GM23338 (cell line): ENCODE measurements around the gene COMP. TPM values are rescaled to one million over a fixed set of nuclear protein-coding genes. Genes with fewer than 3 reads are reported as not detected.

Experiments used
- ATAC-seq: fragments of 200-7000 bp; cut with Tn5 transposase; 3 replicates; pipeline ENCODE4 v1.9.1; 2020
- DNase-seq: peaks from one replicate; pipeline ENCODE4 v3.0.0-alpha.2; 2015; ENCODE audit warnings: low spot score
- H2AFZ ChIP-seq: fragments of 200-600 bp; sonication (generic); 2 replicates; pipeline ENCODE4 v1.8.0; 2016; ENCODE audit warnings: antibody characterized with exemption, mild to moderate bottlenecking, moderate library complexity
- H3F3A ChIP-seq: fragments of 200-600 bp; sonication (generic); replicated peaks from 2 replicates; pipeline ENCODE4 v1.8.0; 2017; ENCODE audit warnings: antibody characterized with exemption, mixed run types, low read depth
- H3K27ac ChIP-seq: fragments of 200-600 bp; sonication (generic); 2 replicates; pipeline ENCODE4 v1.6.1; 2016; ENCODE audit warnings: low read depth
- H3K27me3 ChIP-seq: fragments of 200-600 bp; sonication (generic); 2 replicates; pipeline ENCODE4 v1.8.0; 2016; ENCODE audit warnings: mild to moderate bottlenecking, mixed run types, moderate library complexity; ENCODE audit not compliant: insufficient read depth
- H3K36me3 ChIP-seq: fragments of 200-600 bp; sonication (generic); 2 replicates; pipeline ENCODE4 v1.8.0; 2016; ENCODE audit warnings: mild to moderate bottlenecking; ENCODE audit not compliant: insufficient read depth
- H3K4me1 ChIP-seq: fragments of 200-600 bp; sonication (generic); 2 replicates; pipeline ENCODE4 v1.8.0; 2016; ENCODE audit warnings: mild to moderate bottlenecking, moderate library complexity; ENCODE audit not compliant: insufficient read depth
- H3K4me2 ChIP-seq: fragments of 200-600 bp; sonication (generic); 2 replicates; pipeline ENCODE4 v1.7.1; 2017; ENCODE audit warnings: mixed run types
- H3K4me3 ChIP-seq: fragments of 200-600 bp; sonication (generic); 2 replicates; pipeline ENCODE4 v1.6.1; 2016; ENCODE audit warnings: mixed run types
- H3K79me2 ChIP-seq: fragments of 200-600 bp; sonication (generic); replicated peaks from 2 replicates; pipeline ENCODE4 v1.8.0; 2017; ENCODE audit warnings: mild to moderate bottlenecking; ENCODE audit not compliant: insufficient read depth
- H3K9me2 ChIP-seq: fragments of 200-600 bp; sonication (generic); 2 replicates; pipeline ENCODE4 v1.8.0; 2017; ENCODE audit not compliant: insufficient read depth
- H4K20me1 ChIP-seq: fragments of 200-600 bp; sonication (generic); replicated peaks from 2 replicates; pipeline ENCODE4 v1.8.0; 2017; ENCODE audit warnings: mild to moderate bottlenecking; ENCODE audit not compliant: insufficient read depth
- H3K27ac Mint-ChIP-seq: 2 replicates; pipeline ENCODE4 v1.8.0; 2020; ENCODE audit warnings: inconsistent platforms, mild to moderate bottlenecking, moderate library complexity, mixed read lengths
- H3K27me3 Mint-ChIP-seq: 3 replicates; pipeline ENCODE4 v1.8.0; 2022; ENCODE audit warnings: low read depth, mild to moderate bottlenecking, moderate library complexity, mixed read lengths, inconsistent platforms; ENCODE audit not compliant: insufficient read depth, poor library complexity
- H3K36me3 Mint-ChIP-seq: 3 replicates; pipeline ENCODE4 v1.8.0; 2021; ENCODE audit warnings: low read depth, mild to moderate bottlenecking, inconsistent platforms, moderate library complexity, mixed read lengths
- H3K4me1 Mint-ChIP-seq: 3 replicates; pipeline ENCODE4 v1.8.0; 2020; ENCODE audit warnings: mild to moderate bottlenecking, inconsistent platforms, mixed read lengths
- H3K4me3 Mint-ChIP-seq: 3 replicates; pipeline ENCODE4 v1.8.0; 2021; ENCODE audit warnings: moderate library complexity, mild to moderate bottlenecking, inconsistent platforms, mixed read lengths
- H3K9me3 Mint-ChIP-seq: 3 replicates; pipeline ENCODE4 v1.8.0; 2020; ENCODE audit warnings: moderate library complexity, mild to moderate bottlenecking, inconsistent platforms, mixed read lengths
- CREB1 ChIP-seq: fragments of 250-450 bp; sonication (Bioruptor Pico); IDR thresholded peaks from 2 replicates; pipeline ENCODE4 v1.5.0; 2020; ENCODE audit warnings: low read depth, mild to moderate bottlenecking, moderate library complexity
- EZH2 ChIP-seq: fragments of 200-600 bp; sonication (generic); IDR thresholded peaks from one replicate; pipeline ENCODE4 v1.8.0; 2017; ENCODE audit warnings: antibody characterized with exemption, mild to moderate bottlenecking, low read depth; ENCODE audit not compliant: unreplicated experiment
- EZH2phosphoT487 ChIP-seq: fragments of 200-600 bp; sonication (generic); IDR thresholded peaks from one replicate; pipeline ENCODE4 v1.8.1; 2018; ENCODE audit warnings: antibody characterized with exemption; ENCODE audit not compliant: unreplicated experiment
- JUNB ChIP-seq: IDR thresholded peaks from one replicate; pipeline ENCODE4 v1.6.1; 2016; ENCODE audit warnings: antibody characterized with exemption; ENCODE audit not compliant: unreplicated experiment
- NANOG ChIP-seq: IDR thresholded peaks from 2 replicates; pipeline ENCODE4 v1.6.1; 2016; ENCODE audit warnings: antibody characterized with exemption, borderline replicate concordance
- POLR2AphosphoS5 ChIP-seq: IDR thresholded peaks from 2 replicates; pipeline ENCODE4 v1.6.1; 2016; ENCODE audit warnings: antibody characterized with exemption, low read depth
- STAT1 ChIP-seq: IDR thresholded peaks from one replicate; pipeline ENCODE4 v1.6.1; 2016; ENCODE audit warnings: antibody characterized with exemption; ENCODE audit not compliant: unreplicated experiment
- ZNF114 ChIP-seq: fragments of 250-450 bp; sonication (Bioruptor Pico); IDR thresholded peaks from 2 replicates; pipeline ENCODE4 v1.5.0; 2020; ENCODE audit warnings: mild to moderate bottlenecking, moderate library complexity
- ZNF331 ChIP-seq: fragments of 250-450 bp; sonication (Bioruptor Pico); IDR thresholded peaks from 2 replicates; pipeline ENCODE4 v1.5.0; 2020; ENCODE audit warnings: low read depth, mild to moderate bottlenecking, moderate library complexity
- polyA plus RNA-seq: library from polyadenylated mRNA; unstranded; fragments of >200 nt; fragmentation: Nextera tagmentation; extraction: Ambion mirVana; gene quantifications from 2 replicates; pipeline ENCODE4 v1.2.1, GENCODE V29; 2016
- total RNA-seq: library from RNA; depleted of rRNA; stranded (reverse); fragments of >200 nt; shearing (Covaris generic); gene quantifications from 2 replicates; pipeline ENCODE4 v1.2.3, GENCODE V29; 2014
- TF ChIP-seq, protein P1 (sequence below), 2 experiments: fragments of 200-600 bp in 1 of 2; sonication (generic) in 1 of 2; conservative IDR thresholded peaks; 2 replicates each; pipeline versions ENCODE4 v1.5.1 to v1.6.1; 2016 to 2017; ENCODE audit warnings: antibody characterized with exemption in 2 of 2, low read depth in 2 of 2, mild to moderate bottlenecking in 2 of 2, moderate library complexity in 1 of 2
- TF ChIP-seq, protein P2 (sequence below): fragments of 250-450 bp; sonication (Bioruptor Pico); IDR thresholded peaks from 2 replicates; pipeline ENCODE4 v1.5.0; 2020; ENCODE audit warnings: mild to moderate bottlenecking, moderate library complexity
- TF ChIP-seq, protein P3 (sequence below): IDR thresholded peaks from 2 replicates; pipeline ENCODE4 v1.6.1; 2016; ENCODE audit warnings: antibody characterized with exemption
- TF ChIP-seq, protein P4 (sequence below): IDR thresholded peaks from one replicate; pipeline ENCODE4 v1.6.1; 2018; ENCODE audit warnings: antibody characterized with exemption; ENCODE audit not compliant: unreplicated experiment

Gene COMP
- total and polyA plus RNA-seq, 2 experiments from 2014 or later: 0.58 to 0.63 TPM

DNA sequence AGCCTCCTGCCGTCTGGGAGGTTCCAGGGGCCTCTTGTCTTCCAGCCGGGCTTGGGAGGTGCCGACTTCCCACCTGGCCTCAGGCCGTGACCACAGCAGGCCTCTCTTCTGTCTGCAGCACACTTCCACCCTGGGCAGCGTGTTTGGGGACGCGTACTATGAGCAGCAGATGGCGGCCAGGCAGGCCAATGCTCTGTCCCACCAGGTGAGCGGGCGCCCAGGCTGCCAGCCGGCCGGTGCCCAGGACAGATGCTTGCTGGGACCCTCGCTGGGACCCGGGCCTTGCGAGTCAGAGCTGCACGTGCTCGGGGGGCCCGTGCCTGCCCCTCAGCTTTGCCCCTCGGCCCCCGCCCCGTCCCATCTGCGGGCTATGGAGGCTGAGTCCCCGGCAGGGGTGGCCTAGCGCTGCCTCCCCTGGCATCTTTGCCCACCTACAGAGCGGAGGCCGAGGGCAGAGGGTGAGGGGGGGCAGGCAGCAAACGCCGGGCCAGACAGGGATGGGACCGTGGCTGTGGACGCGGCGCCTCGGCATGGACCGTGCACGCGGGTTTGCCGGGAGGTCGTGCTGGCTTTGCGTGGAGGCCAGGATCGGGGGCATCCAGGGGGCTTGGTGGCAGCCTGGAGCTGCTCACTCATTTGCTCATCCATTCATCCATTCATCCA, 16.2 kb downstream of the COMP start:
- Histone ChIP-seq H4K20me1 (peaks cover 8% of the 10 kb centered on the region), H3K27ac (no peak overlapping the region), H3K27me3 (peaks cover 91% of the 10 kb centered on the region), H3K9me2 (no peaks in the 10 kb centered on the region), H3K4me2 (no peak overlapping the region), H3F3A (no peaks in the 10 kb centered on the region), H3K36me3 (no peaks in the 10 kb centered on the region), H2AFZ (no peak overlapping the region), H3K4me3 (no peak overlapping the region), H3K4me1 (no peaks in the 10 kb centered on the region), H3K79me2 (no peaks in the 10 kb centered on the region)
- H3K27me3 Mint-ChIP-seq: peaks cover 76% of the 10 kb centered on the region
- H3K9me3 Mint-ChIP-seq: no peaks in the 10 kb centered on the region
- ATAC-seq (no peak), DNase-seq (no peak)
- no peaks in the 10 kb centered on the region for H3K4me1 Mint-ChIP-seq
- H3K36me3 Mint-ChIP-seq: no peaks in the 10 kb centered on the region
- H3K27ac Mint-ChIP-seq: no peak overlapping the region
- no peak overlapping the region for H3K4me3 Mint-ChIP-seq
- TF ChIP-seq, protein P1, sequence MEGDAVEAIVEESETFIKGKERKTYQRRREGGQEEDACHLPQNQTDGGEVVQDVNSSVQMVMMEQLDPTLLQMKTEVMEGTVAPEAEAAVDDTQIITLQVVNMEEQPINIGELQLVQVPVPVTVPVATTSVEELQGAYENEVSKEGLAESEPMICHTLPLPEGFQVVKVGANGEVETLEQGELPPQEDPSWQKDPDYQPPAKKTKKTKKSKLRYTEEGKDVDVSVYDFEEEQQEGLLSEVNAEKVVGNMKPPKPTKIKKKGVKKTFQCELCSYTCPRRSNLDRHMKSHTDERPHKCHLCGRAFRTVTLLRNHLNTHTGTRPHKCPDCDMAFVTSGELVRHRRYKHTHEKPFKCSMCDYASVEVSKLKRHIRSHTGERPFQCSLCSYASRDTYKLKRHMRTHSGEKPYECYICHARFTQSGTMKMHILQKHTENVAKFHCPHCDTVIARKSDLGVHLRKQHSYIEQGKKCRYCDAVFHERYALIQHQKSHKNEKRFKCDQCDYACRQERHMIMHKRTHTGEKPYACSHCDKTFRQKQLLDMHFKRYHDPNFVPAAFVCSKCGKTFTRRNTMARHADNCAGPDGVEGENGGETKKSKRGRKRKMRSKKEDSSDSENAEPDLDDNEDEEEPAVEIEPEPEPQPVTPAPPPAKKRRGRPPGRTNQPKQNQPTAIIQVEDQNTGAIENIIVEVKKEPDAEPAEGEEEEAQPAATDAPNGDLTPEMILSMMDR (conservative IDR thresholded peaks at IDR 0.05; ENCODE audit: low read depth in 2 of 2): no peak
- TF ChIP-seq NANOG (no peak), ZNF114 (CRISPR knock-in tag) (no peak), POLR2AphosphoS5 (no peak), JUNB (no peak), STAT1 (no peak), CREB1 (no peak), ZNF331 (CRISPR knock-in tag) (no peak), EZH2 (no peak), EZH2phosphoT487 (no peak)
- TF ChIP-seq, protein P2, sequence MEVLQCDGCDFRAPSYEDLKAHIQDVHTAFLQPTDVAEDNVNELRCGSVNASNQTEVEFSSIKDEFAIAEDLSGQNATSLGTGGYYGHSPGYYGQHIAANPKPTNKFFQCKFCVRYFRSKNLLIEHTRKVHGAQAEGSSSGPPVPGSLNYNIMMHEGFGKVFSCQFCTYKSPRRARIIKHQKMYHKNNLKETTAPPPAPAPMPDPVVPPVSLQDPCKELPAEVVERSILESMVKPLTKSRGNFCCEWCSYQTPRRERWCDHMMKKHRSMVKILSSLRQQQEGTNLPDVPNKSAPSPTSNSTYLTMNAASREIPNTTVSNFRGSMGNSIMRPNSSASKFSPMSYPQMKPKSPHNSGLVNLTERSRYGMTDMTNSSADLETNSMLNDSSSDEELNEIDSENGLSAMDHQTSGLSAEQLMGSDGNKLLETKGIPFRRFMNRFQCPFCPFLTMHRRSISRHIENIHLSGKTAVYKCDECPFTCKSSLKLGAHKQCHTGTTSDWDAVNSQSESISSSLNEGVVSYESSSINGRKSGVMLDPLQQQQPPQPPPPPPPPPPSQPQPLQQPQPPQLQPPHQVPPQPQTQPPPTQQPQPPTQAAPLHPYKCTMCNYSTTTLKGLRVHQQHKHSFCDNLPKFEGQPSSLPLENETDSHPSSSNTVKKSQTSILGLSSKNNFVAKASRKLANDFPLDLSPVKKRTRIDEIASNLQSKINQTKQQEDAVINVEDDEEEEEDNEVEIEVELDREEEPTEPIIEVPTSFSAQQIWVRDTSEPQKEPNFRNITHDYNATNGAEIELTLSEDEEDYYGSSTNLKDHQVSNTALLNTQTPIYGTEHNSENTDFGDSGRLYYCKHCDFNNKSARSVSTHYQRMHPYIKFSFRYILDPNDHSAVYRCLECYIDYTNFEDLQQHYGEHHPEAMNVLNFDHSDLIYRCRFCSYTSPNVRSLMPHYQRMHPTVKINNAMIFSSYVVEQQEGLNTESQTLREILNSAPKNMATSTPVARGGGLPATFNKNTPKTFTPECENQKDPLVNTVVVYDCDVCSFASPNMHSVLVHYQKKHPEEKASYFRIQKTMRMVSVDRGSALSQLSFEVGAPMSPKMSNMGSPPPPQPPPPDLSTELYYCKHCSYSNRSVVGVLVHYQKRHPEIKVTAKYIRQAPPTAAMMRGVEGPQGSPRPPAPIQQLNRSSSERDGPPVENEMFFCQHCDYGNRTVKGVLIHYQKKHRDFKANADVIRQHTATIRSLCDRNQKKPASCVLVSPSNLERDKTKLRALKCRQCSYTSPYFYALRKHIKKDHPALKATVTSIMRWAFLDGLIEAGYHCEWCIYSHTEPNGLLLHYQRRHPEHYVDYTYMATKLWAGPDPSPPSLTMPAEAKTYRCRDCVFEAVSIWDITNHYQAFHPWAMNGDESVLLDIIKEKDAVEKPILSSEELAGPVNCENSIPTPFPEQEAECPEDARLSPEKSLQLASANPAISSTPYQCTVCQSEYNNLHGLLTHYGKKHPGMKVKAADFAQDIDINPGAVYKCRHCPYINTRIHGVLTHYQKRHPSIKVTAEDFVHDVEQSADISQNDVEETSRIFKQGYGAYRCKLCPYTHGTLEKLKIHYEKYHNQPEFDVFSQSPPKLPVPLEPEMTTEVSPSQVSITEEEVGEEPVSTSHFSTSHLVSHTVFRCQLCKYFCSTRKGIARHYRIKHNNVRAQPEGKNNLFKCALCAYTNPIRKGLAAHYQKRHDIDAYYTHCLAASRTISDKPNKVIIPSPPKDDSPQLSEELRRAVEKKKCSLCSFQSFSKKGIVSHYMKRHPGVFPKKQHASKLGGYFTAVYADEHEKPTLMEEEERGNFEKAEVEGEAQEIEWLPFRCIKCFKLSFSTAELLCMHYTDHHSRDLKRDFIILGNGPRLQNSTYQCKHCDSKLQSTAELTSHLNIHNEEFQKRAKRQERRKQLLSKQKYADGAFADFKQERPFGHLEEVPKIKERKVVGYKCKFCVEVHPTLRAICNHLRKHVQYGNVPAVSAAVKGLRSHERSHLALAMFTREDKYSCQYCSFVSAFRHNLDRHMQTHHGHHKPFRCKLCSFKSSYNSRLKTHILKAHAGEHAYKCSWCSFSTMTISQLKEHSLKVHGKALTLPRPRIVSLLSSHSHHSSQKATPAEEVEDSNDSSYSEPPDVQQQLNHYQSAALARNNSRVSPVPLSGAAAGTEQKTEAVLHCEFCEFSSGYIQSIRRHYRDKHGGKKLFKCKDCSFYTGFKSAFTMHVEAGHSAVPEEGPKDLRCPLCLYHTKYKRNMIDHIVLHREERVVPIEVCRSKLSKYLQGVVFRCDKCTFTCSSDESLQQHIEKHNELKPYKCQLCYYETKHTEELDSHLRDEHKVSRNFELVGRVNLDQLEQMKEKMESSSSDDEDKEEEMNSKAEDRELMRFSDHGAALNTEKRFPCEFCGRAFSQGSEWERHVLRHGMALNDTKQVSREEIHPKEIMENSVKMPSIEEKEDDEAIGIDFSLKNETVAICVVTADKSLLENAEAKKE (CRISPR knock-in tag): no peak
- TF ChIP-seq, protein P3, sequence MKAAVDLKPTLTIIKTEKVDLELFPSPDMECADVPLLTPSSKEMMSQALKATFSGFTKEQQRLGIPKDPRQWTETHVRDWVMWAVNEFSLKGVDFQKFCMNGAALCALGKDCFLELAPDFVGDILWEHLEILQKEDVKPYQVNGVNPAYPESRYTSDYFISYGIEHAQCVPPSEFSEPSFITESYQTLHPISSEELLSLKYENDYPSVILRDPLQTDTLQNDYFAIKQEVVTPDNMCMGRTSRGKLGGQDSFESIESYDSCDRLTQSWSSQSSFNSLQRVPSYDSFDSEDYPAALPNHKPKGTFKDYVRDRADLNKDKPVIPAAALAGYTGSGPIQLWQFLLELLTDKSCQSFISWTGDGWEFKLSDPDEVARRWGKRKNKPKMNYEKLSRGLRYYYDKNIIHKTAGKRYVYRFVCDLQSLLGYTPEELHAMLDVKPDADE: no peak
- TF ChIP-seq, protein P4, sequence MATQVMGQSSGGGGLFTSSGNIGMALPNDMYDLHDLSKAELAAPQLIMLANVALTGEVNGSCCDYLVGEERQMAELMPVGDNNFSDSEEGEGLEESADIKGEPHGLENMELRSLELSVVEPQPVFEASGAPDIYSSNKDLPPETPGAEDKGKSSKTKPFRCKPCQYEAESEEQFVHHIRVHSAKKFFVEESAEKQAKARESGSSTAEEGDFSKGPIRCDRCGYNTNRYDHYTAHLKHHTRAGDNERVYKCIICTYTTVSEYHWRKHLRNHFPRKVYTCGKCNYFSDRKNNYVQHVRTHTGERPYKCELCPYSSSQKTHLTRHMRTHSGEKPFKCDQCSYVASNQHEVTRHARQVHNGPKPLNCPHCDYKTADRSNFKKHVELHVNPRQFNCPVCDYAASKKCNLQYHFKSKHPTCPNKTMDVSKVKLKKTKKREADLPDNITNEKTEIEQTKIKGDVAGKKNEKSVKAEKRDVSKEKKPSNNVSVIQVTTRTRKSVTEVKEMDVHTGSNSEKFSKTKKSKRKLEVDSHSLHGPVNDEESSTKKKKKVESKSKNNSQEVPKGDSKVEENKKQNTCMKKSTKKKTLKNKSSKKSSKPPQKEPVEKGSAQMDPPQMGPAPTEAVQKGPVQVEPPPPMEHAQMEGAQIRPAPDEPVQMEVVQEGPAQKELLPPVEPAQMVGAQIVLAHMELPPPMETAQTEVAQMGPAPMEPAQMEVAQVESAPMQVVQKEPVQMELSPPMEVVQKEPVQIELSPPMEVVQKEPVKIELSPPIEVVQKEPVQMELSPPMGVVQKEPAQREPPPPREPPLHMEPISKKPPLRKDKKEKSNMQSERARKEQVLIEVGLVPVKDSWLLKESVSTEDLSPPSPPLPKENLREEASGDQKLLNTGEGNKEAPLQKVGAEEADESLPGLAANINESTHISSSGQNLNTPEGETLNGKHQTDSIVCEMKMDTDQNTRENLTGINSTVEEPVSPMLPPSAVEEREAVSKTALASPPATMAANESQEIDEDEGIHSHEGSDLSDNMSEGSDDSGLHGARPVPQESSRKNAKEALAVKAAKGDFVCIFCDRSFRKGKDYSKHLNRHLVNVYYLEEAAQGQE: no peak
